K562 (cell line): Measurements from ENCODE around the gene CDKN2AIP. TPM values are rescaled to one million over a fixed set of nuclear protein-coding genes. Genes with fewer than 3 reads are reported as not detected.

Experiments
- ARID1B ChIP-seq: fragments of 450-650 bp; IDR thresholded peaks from 2 replicates; pipeline ENCODE4 v1.6.1; 2016; ENCODE audit warnings: antibody characterized with exemption, mild to moderate bottlenecking, inconsistent platforms
- BHLHE40 ChIP-seq: IDR thresholded peaks from 2 replicates; pipeline ENCODE4 v1.6.1; 2011; ENCODE audit warnings: low read length, improper control_type of control experiment
- CXXC5 ChIP-seq: fragments of 250-450 bp; sonication (Bioruptor Pico); IDR thresholded peaks from 2 replicates; pipeline ENCODE4 v1.8.0; 2022; ENCODE audit warnings: inconsistent platforms, mild to moderate bottlenecking, moderate library complexity
- EP300 ChIP-seq: IDR thresholded peaks from 2 replicates; pipeline ENCODE4 v1.6.1; 2012; ENCODE audit warnings: low read length, improper control_type of control experiment
- FOXP4 ChIP-seq: sonication (generic); formaldehyde crosslinking; IDR thresholded peaks from 2 replicates; pipeline ENCODE4 v1.8.0; 2022; ENCODE audit warnings: mild to moderate bottlenecking, missing genetic modification reagents, borderline replicate concordance
- HOMEZ ChIP-seq: fragments of 250-450 bp; sonication (Bioruptor Pico); IDR thresholded peaks from 2 replicates; pipeline ENCODE4 v1.4.0; 2020; ENCODE audit warnings: mild to moderate bottlenecking, moderate library complexity
- MAFG ChIP-seq: fragments of 450-650 bp; conservative IDR thresholded peaks from 2 replicates; pipeline ENCODE4 v1.6.1; 2016; ENCODE audit warnings: missing genetic modification characterization, missing compliant biosample characterization
- MYNN ChIP-seq, 2 experiments: sonication (generic); formaldehyde crosslinking in 1 of 2; IDR thresholded peaks; 2 replicates each; pipeline versions ENCODE4 v1.5.0 to v1.6.1; 2016 to 2020; ENCODE audit warnings: antibody characterized with exemption in 1 of 2, missing genetic modification reagents in 1 of 2
- NCOR1 ChIP-seq: fragments of 450-650 bp; IDR thresholded peaks from 2 replicates; pipeline ENCODE4 v1.6.1; 2016; ENCODE audit warnings: mild to moderate bottlenecking, moderate library complexity
- PHF20 ChIP-seq: fragments of 450-650 bp; IDR thresholded peaks from 2 replicates; pipeline ENCODE4 v1.6.1; 2018; ENCODE audit not compliant: partially characterized antibody
- STAT5A ChIP-seq: IDR thresholded peaks from 2 replicates; pipeline ENCODE4 v1.6.1; 2012; ENCODE audit warnings: low read length, inconsistent platforms, borderline replicate concordance
- TEAD1 ChIP-seq, 2 experiments: fragments of 450-650 bp in 1 of 2; sonication (generic) in 1 of 2; formaldehyde crosslinking; IDR thresholded peaks; 2 replicates each; pipeline versions ENCODE4 v1.4.0 to v1.8.0; 2020 to 2022; ENCODE audit warnings: mild to moderate bottlenecking in 2 of 2, missing genetic modification reagents in 1 of 2
- polyA plus RNA-seq, 8 experiments: library from polyadenylated mRNA; depleted of rRNA in 4 of 8; stranded (reverse) in 5 of 8; unstranded in 3 of 8; fragments of >200 nt; fragmentation: Nextera tagmentation in 2 of 8; fragmentation: Illumina TruSeq in 1 of 8; extraction: Ambion mirVana in 2 of 8; extraction: Trizol in 1 of 8; gene quantifications; 2 replicates each; pipeline versions ENCODE4 v1.2.1 to v1.2.3, GENCODE V29; 2011 to 2014; ENCODE audit warnings: inconsistent platforms in 1 of 8, missing spikeins in 1 of 8
- total RNA-seq, 7 experiments: library from RNA; depleted of rRNA in 6 of 7; stranded (reverse); fragments of >200 nt in 6 of 7; fragmentation: Illumina TruSeq in 2 of 7; extraction: Trizol in 2 of 7; gene quantifications; 2 replicates each; pipeline versions ENCODE4 v1.2.1 to v1.2.3, GENCODE V29; 2011 to 2021; ENCODE audit warnings: low replicate concordance in 1 of 7

Gene CDKN2AIP
- total and polyA plus RNA-seq, 9 of the 15 experiments (the other 6 are each of a cell fraction or from before 2014, with no cell fraction given): 5.9 to 22.0 (median 19.7) TPM

GRCh38 chr4:183395395-183395794, 49.0 kb upstream of the CDKN2AIP start (continued):
- TF ChIP-seq EP300 (peak; percentile 89), MYNN (IDR thresholded peaks at IDR 0.05) (0 out of 2 replicates have a peak, but pooled peaks have one; percentile 25), MYNN (CRISPR knock-in tag; IDR thresholded peaks at IDR 0.05) (no peak), TEAD1 (CRISPR knock-in tag; IDR thresholded peaks at IDR 0.05) (no peak), ARID1B (peak; percentile 90), FOXP4 (CRISPR knock-in tag) (no peak), NCOR1 (peak; percentile 81), CXXC5 (CRISPR knock-in tag) (0 out of 2 replicates have a peak, but pooled peaks have one; percentile 19), MAFG (peak; percentile 20), PHF20 (no peak), HOMEZ (CRISPR knock-in tag) (no peak), BHLHE40 (peak; percentile 70), STAT5A (peak; percentile 71; the same call in 1 of the 2 replicates)
